SK-N-SH (cell line): ENCODE results near the gene FUT7. TPM values are rescaled to one million over a fixed set of nuclear protein-coding genes. Genes with fewer than 3 reads are reported as not detected.

Experiments
- CTCF ChIA-PET: fragments of 300-600, 350-600 bp; formaldehyde crosslinking; extraction: SDS; loops from one replicate; lab custom pipeline; 2021; lab: Yijun Ruan, JAX
- POLR2A ChIA-PET: fragments of 350-600 bp; sonication (Branson Sonifier 250); formaldehyde crosslinking; extraction: SDS; loops from one replicate; lab custom pipeline; 2020; ENCODE audit warnings: antibody characterized with exemption, inconsistent platforms; lab: Yijun Ruan, JAX
- DNase-seq: peaks from one replicate; pipeline ENCODE4 v3.0.0; 2012
- H2AFZ ChIP-seq: fragments of 200-600 bp; sonication (generic); 2 replicates; pipeline ENCODE4 v1.8.1; 2016; ENCODE audit warnings: antibody characterized with exemption, mild to moderate bottlenecking, low read depth
- H3F3A ChIP-seq: fragments of 200-600 bp; sonication (generic); replicated peaks from 2 replicates; pipeline ENCODE3; 2016; ENCODE audit warnings: antibody characterized with exemption, mild to moderate bottlenecking; ENCODE audit not compliant: insufficient read depth
- H3K27ac ChIP-seq, 2 experiments: fragments of 200-500 bp in 1 of 2; fragments of 200-600 bp in 1 of 2; sonication (Bioruptor generic) in 1 of 2; sonication (generic), shearing (Covaris generic) in 1 of 2; 2 replicates each; pipeline versions ENCODE4 v1.5.1 to v1.6.1; 2014 to 2016; ENCODE audit warnings: low read depth in 2 of 2, inconsistent platforms in 1 of 2, low read length in 1 of 2, mild to moderate bottlenecking in 1 of 2, mixed read lengths in 1 of 2
- H3K27me3 ChIP-seq: fragments of 200-600 bp; sonication (generic), shearing (Covaris generic); 2 replicates; pipeline ENCODE4 v1.6.1; 2016; ENCODE audit warnings: mixed run types; ENCODE audit not compliant: insufficient read depth
- H3K36me3 ChIP-seq, 2 experiments: fragments of 200-500 bp in 1 of 2; fragments of 200-600 bp in 1 of 2; sonication (Bioruptor generic) in 1 of 2; sonication (generic) in 1 of 2; replicated peaks in 1 of 2; 2 replicates each; pipeline versions ENCODE3 to v1.5.1; 2014 to 2016; ENCODE audit warnings: low read length in 1 of 2, mild to moderate bottlenecking in 1 of 2; ENCODE audit not compliant: insufficient read depth in 2 of 2, control insufficient read depth in 1 of 2
- H3K4me1 ChIP-seq, 2 experiments: fragments of 200-500 bp in 1 of 2; fragments of 200-600 bp in 1 of 2; sonication (Bioruptor generic) in 1 of 2; sonication (generic), shearing (Covaris generic) in 1 of 2; 2 replicates each; pipeline versions ENCODE4 v1.5.1 to v1.6.1; 2014 to 2016; ENCODE audit warnings: low read depth in 1 of 2, low read length in 1 of 2, mixed run types in 1 of 2; ENCODE audit not compliant: insufficient read depth in 2 of 2, control insufficient read depth in 1 of 2
- H3K4me2 ChIP-seq: fragments of 200-600 bp; sonication (generic), shearing (Covaris generic); 2 replicates; pipeline ENCODE4 v1.6.1; 2017; ENCODE audit warnings: mixed run types
- H3K4me3 ChIP-seq, 2 experiments: fragments of 200-500 bp in 1 of 2; fragments of 200-600 bp in 1 of 2; sonication (Bioruptor generic) in 1 of 2; sonication (generic), shearing (Covaris generic) in 1 of 2; 2 replicates each; pipeline versions ENCODE4 v1.5.1 to v1.8.1; 2014 to 2016; ENCODE audit warnings: low read depth in 2 of 2, inconsistent platforms in 1 of 2, low read length in 1 of 2, mild to moderate bottlenecking in 1 of 2, mixed read lengths in 1 of 2, moderate library complexity in 1 of 2
- H3K79me2 ChIP-seq: fragments of 200-600 bp; sonication (generic); 2 replicates; pipeline ENCODE4 v1.8.1; 2017; ENCODE audit warnings: mild to moderate bottlenecking; ENCODE audit not compliant: insufficient read depth
- H3K9ac ChIP-seq: fragments of 200-600 bp; sonication (generic); 2 replicates; pipeline ENCODE4 v1.6.1; 2017; ENCODE audit warnings: mixed run types
- H3K9me2 ChIP-seq: fragments of 200-600 bp; sonication (generic); 2 replicates; pipeline ENCODE4 v1.6.1; 2017; ENCODE audit warnings: mixed run types
- H3K9me3 ChIP-seq: fragments of 200-600 bp; sonication (generic); 2 replicates; pipeline ENCODE4 v1.6.1; 2017; ENCODE audit warnings: mixed run types, mild to moderate bottlenecking, moderate library complexity
- H4K20me1 ChIP-seq: fragments of 200-600 bp; sonication (generic); 2 replicates; pipeline ENCODE4 v1.6.1; 2017; ENCODE audit warnings: mild to moderate bottlenecking, mixed run types; ENCODE audit not compliant: insufficient read depth
- CHD2 ChIP-seq: fragments of 150-350 bp; IDR thresholded peaks from 2 replicates; pipeline ENCODE4 v1.6.1; 2018; ENCODE audit warnings: low read length; ENCODE audit not compliant: partially characterized antibody
- EP300 ChIP-seq, 2 experiments: IDR thresholded peaks; 2 replicates each; pipeline versions ENCODE4 v1.4.0 to v1.6.1; 2012; ENCODE audit warnings: borderline replicate concordance in 1 of 2, low read depth in 1 of 2, low read length in 1 of 2
- GATA2 ChIP-seq: sonication (generic); formaldehyde crosslinking; IDR thresholded peaks from 2 replicates; pipeline ENCODE4 v1.5.0; 2020; ENCODE audit warnings: mild to moderate bottlenecking, missing genetic modification reagents
- MEF2A ChIP-seq: IDR thresholded peaks from 2 replicates; pipeline ENCODE4 v1.4.0; 2012; ENCODE audit warnings: low read depth, borderline replicate concordance
- NFIC ChIP-seq: IDR thresholded peaks from 2 replicates; pipeline ENCODE4 v1.4.0; 2012; ENCODE audit warnings: borderline replicate concordance
- NRF1 ChIP-seq: IDR thresholded peaks from 2 replicates; pipeline ENCODE4 v1.6.1; 2012; ENCODE audit warnings: low read depth, mild to moderate bottlenecking, low read length
- RAD21 ChIP-seq: IDR thresholded peaks from 2 replicates; pipeline ENCODE4 v1.6.1; 2012; ENCODE audit warnings: mild to moderate bottlenecking, low read length
- RCOR1 ChIP-seq: fragments of 150-350 bp; IDR thresholded peaks from 2 replicates; pipeline ENCODE4 v1.6.1; 2017; ENCODE audit warnings: antibody characterized with exemption, low read length
- RFX5 ChIP-seq: IDR thresholded peaks from 2 replicates; pipeline ENCODE4 v1.6.1; 2012; ENCODE audit warnings: mild to moderate bottlenecking, improper control_type of control experiment, low read length
- TAF1 ChIP-seq: IDR thresholded peaks from 2 replicates; pipeline ENCODE4 v1.6.1; 2012; ENCODE audit warnings: low read depth, mild to moderate bottlenecking, low read length, moderate library complexity, borderline replicate concordance
- TCF12 ChIP-seq: IDR thresholded peaks from 2 replicates; pipeline ENCODE4 v1.4.0; 2012
- TEAD4 ChIP-seq: IDR thresholded peaks from 2 replicates; pipeline ENCODE4 v1.4.0; 2012; ENCODE audit warnings: mild to moderate bottlenecking, borderline replicate concordance; ENCODE audit not compliant: insufficient read depth
- USF1 ChIP-seq: IDR thresholded peaks from 2 replicates; pipeline ENCODE4 v1.4.0; 2012; ENCODE audit warnings: low read depth, borderline replicate concordance
- YY1 ChIP-seq: IDR thresholded peaks from 2 replicates; pipeline ENCODE4 v1.4.0; 2012; ENCODE audit warnings: low read depth, mild to moderate bottlenecking
- ZBTB33 ChIP-seq: IDR thresholded peaks from 2 replicates; pipeline ENCODE4 v1.4.0; 2012; ENCODE audit warnings: low read depth, borderline replicate concordance
- WGBS: methylation state at CpG from one replicate; pipeline ENCODE4 v1.1.6; 2017; ENCODE audit warnings: low lambda C conversion rate; 5-methylcytosine and 5-hydroxymethylcytosine counted together
- polyA plus RNA-seq, 3 experiments: library from polyadenylated mRNA; depleted of rRNA; stranded (reverse); fragments of >200 nt; gene quantifications; 2 replicates each; pipeline ENCODE4 v1.2.3, GENCODE V29; 2012
- TF ChIP-seq, protein P1 (sequence below): IDR thresholded peaks from 2 replicates; pipeline ENCODE4; 2012
- TF ChIP-seq, protein P2 (sequence below): IDR thresholded peaks from 2 replicates; pipeline ENCODE4 v1.4.0; 2012; ENCODE audit warnings: low read depth

FUT7 gene
- polyA plus RNA-seq, 1 of the 3 experiments (the other 2 are of a cell fraction): not detected

DNA sequence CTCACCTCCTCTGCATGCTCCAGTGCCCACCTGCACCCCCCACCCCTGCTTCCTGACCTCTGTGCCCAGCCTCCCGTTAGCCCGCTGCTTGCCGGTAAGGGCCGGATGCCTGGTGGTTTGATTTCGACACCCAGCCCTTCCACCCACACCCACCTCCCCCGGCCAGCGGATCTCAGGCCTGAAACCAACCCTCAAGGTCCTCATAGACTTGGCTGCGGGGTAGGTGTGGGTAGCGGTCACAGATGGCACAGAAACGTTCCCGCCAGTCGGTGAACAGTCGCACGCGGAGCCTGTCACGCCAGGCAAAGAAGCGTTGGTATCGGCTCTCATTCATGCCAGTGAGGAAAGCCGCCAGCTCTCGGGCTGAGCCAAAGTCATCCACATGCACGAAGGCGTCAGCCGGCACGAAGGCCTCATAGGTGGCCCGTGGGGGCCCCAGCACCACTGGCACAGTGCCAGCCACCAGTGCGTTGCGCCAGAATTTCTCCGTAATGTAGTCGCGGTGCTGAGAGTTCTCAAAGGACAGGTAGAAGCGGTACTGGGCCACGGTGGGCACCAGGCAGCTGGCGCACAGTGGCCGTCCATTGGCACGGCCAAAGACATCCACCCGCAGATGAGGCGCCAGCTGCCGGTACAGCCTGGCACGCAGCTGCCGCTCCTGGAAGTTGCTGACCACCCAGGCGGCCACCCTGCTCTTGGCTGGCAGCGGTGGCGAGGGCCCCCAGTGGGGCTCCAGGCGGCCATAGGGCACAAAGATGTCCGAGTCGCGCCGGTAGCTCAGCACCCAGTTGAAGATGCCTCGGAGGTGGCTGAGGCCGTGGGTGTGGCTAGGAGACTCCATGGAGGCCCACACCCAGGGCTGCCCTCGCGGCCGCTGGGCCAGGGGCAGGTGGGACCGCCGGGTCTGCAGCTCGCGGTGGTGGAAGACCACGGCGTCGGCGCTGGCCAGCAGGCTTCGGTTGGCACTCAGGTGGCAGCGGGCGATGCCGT is 1.1 kb downstream of the FUT7 start:
- H3K36me3 ChIP-seq: no peaks in the 10 kb centered on the region
- H3K9me2 ChIP-seq: no peaks in the 10 kb centered on the region
- no peak overlapping the region for H3K4me2 ChIP-seq
- H3K27ac ChIP-seq: no peak overlapping the region
- H4K20me1 ChIP-seq: no peaks in the 10 kb centered on the region
- 0 out of 2 replicates have a peak, but pooled peaks cover 3% of the 10 kb centered on the region for H3K79me2 ChIP-seq
- DNase-seq: no peak
- no peaks in the 10 kb centered on the region for H3K9me3 ChIP-seq
- H3K27me3 ChIP-seq: no peaks in the 10 kb centered on the region
- no peak overlapping the region for H3K4me3 ChIP-seq
- ChIA-PET POLR2A (no interaction called here), CTCF (interaction anchor here (0.6 to 15.1 kb wide), 12 partner anchors 8 to 263 kb away, joined by 3 to 350 read pairs (median 16); partner anchors contain the start of genes C8G, CLIC3, FBXW5 and LCN12)
- H3F3A ChIP-seq: peaks cover 4% of the 10 kb centered on the region
- 93% methylated on average over 36 of the region's 65 CpGs for WGBS
- H2AFZ ChIP-seq: no peak overlapping the region
- peaks cover 5 to 51% of the 10 kb centered on the region in 2 experiments; a peak in 1 of 4 replicates for H3K4me1 ChIP-seq
- H3K9ac ChIP-seq: no peak overlapping the region
- TF ChIP-seq RAD21 (no peak), NRF1 (no peak), TAF1 (no peak), NFIC (no peak), ZBTB33 (no peak), USF1 (no peak), YY1 (no peak), CHD2 (no peak), EP300 (IDR thresholded peaks at IDR 0.05; ENCODE audit: borderline replicate concordance in 1 of 2, low read depth in 1 of 2, low read length in 1 of 2) (no peak), TCF12 (no peak), TEAD4 (no peak), RFX5 (no peak), MEF2A (no peak), GATA2 (CRISPR knock-in tag) (no peak), RCOR1 (no peak)
- TF ChIP-seq, protein P1, sequence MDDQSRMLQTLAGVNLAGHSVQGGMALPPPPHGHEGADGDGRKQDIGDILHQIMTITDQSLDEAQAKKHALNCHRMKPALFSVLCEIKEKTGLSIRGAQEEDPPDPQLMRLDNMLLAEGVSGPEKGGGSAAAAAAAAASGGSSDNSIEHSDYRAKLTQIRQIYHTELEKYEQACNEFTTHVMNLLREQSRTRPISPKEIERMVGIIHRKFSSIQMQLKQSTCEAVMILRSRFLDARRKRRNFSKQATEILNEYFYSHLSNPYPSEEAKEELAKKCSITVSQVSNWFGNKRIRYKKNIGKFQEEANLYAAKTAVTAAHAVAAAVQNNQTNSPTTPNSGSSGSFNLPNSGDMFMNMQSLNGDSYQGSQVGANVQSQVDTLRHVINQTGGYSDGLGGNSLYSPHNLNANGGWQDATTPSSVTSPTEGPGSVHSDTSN: no peak
- TF ChIP-seq, protein P2, sequence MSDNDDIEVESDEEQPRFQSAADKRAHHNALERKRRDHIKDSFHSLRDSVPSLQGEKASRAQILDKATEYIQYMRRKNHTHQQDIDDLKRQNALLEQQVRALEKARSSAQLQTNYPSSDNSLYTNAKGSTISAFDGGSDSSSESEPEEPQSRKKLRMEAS: no peak
